ENCODE results near the gene CGB3. TPM values are rescaled to one million over a fixed set of nuclear protein-coding genes. Genes with fewer than 3 reads are reported as not detected.
"Not testable (repeated sequence)": the region's sequence is repeated elsewhere in the genome, so short reads cannot be mapped to it uniquely, and the experiment has no call there.

Gene CGB3
- not detected for polyA plus RNA-seq (2012; ENCODE audit: insufficient read length, low read depth)

- not testable (repeated sequence) for TF ChIP-seq POLR2AphosphoS5 (IDR thresholded peaks at IDR 0.05; ENCODE audit: low read depth, low read length); FOXP2 (optimal IDR thresholded peaks at IDR 0.05; ENCODE audit: borderline replicate concordance, extremely low read depth, extremely low read length, insufficient read depth); TAF1 (IDR thresholded peaks at IDR 0.05; ENCODE audit: borderline replicate concordance, insufficient read depth, low read length)
Observed at GRCh38 chr19:49024233-49024632, at the start of gene CGB3. Gene CGB3 (minus strand): TSS chr19:49024333. CDS start chr19:49023971, 362 bp downstream.

GRCh38 chr19:49071860-49072547 is 47.9 kb upstream of the CGB3 start:
- TF ChIP-seq SIN3A (IDR thresholded peaks at IDR 0.05; ENCODE audit: borderline replicate concordance, insufficient read depth, low read length) (no peak), FOXP2 (optimal IDR thresholded peaks at IDR 0.05; ENCODE audit: borderline replicate concordance, extremely low read depth, extremely low read length, insufficient read depth) (no peak), POLR2AphosphoS5 (IDR thresholded peaks at IDR 0.05; ENCODE audit: low read depth, low read length) (no peak), TAF1 (IDR thresholded peaks at IDR 0.05; ENCODE audit: borderline replicate concordance, insufficient read depth, low read length) (no peak)

GRCh38 chr19:49070416-49070815 is 46.3 kb upstream of the CGB3 start:
- no peak for TF ChIP-seq SIN3A (IDR thresholded peaks at IDR 0.05; ENCODE audit: borderline replicate concordance, insufficient read depth, low read length)
- TF ChIP-seq REST (IDR thresholded peaks at IDR 0.05; ENCODE audit: insufficient read depth in 1 of 2, low read depth in 2 of 2, low read length in 2 of 2), result no peak
- TF ChIP-seq TAF1 (IDR thresholded peaks at IDR 0.05; ENCODE audit: borderline replicate concordance, insufficient read depth, low read length), result no peak
- no peak for TF ChIP-seq FOXP2 (optimal IDR thresholded peaks at IDR 0.05; ENCODE audit: borderline replicate concordance, extremely low read depth, extremely low read length, insufficient read depth)

- TF ChIP-seq FOXP2 (optimal IDR thresholded peaks at IDR 0.05; ENCODE audit: borderline replicate concordance, extremely low read depth, extremely low read length, insufficient read depth), result no peak
Observed at GRCh38 chr19:49069026-49069425, 44.9 kb upstream of the CGB3 start.

GRCh38 chr19:49067554-49067953 is 43.4 kb upstream of the CGB3 start:
- TF ChIP-seq SIN3A (IDR thresholded peaks at IDR 0.05; ENCODE audit: borderline replicate concordance, insufficient read depth, low read length) (no peak), REST (IDR thresholded peaks at IDR 0.05; ENCODE audit: insufficient read depth in 1 of 2, low read depth in 2 of 2, low read length in 2 of 2) (no peak), FOXP2 (optimal IDR thresholded peaks at IDR 0.05; ENCODE audit: borderline replicate concordance, extremely low read depth, extremely low read length, insufficient read depth) (no peak), POLR2AphosphoS5 (IDR thresholded peaks at IDR 0.05; ENCODE audit: low read depth, low read length) (no peak), TAF1 (IDR thresholded peaks at IDR 0.05; ENCODE audit: borderline replicate concordance, insufficient read depth, low read length) (no peak)

- TF ChIP-seq POLR2AphosphoS5 (IDR thresholded peaks at IDR 0.05; ENCODE audit: low read depth, low read length) (no peak), TAF1 (IDR thresholded peaks at IDR 0.05; ENCODE audit: borderline replicate concordance, insufficient read depth, low read length) (no peak)
Observed at GRCh38 chr19:49065905-49066512, 41.9 kb upstream of the CGB3 start.

- TF ChIP-seq FOXP2 (optimal IDR thresholded peaks at IDR 0.05; ENCODE audit: borderline replicate concordance, extremely low read depth, extremely low read length, insufficient read depth), result no peak
- TF ChIP-seq SIN3A (IDR thresholded peaks at IDR 0.05; ENCODE audit: borderline replicate concordance, insufficient read depth, low read length), result no peak
- no peak for TF ChIP-seq POLR2AphosphoS5 (IDR thresholded peaks at IDR 0.05; ENCODE audit: low read depth, low read length)
Observed at GRCh38 chr19:49064768-49065611, 40.9 kb upstream of the CGB3 start, which contains the start of gene NTF4. Gene NTF4 (minus strand): TSS chr19:49064818. CDS start chr19:49061997, 2,821 bp downstream.

Measured in PFSK-1 (cell line).